GM12878 (cell line): ENCODE results near the gene KIAA1328. TPM values are rescaled to one million over a fixed set of nuclear protein-coding genes. Genes with fewer than 3 reads are reported as not detected.

Experiments used
- GATAD2B ChIP-seq: fragments of 450-650 bp; conservative IDR thresholded peaks from 2 replicates; pipeline ENCODE4 v1.6.1; 2017; ENCODE audit warnings: low read depth, mild to moderate bottlenecking, moderate library complexity
- IKZF2 ChIP-seq, 2 experiments: fragments of 450-650 bp; IDR thresholded peaks; 2 replicates each; pipeline ENCODE4 v1.6.1; 2017; ENCODE audit warnings: mild to moderate bottlenecking in 2 of 2, moderate library complexity in 2 of 2
- MXI1 ChIP-seq: fragments of 150-350 bp; IDR thresholded peaks from 2 replicates; pipeline ENCODE4 v1.6.1; 2011; ENCODE audit warnings: low read depth, mild to moderate bottlenecking, inconsistent platforms, low read length, improper control_type of control experiment
- NKRF ChIP-seq: fragments of 450-650 bp; conservative IDR thresholded peaks from 2 replicates; pipeline ENCODE4 v1.6.1; 2017; ENCODE audit warnings: mild to moderate bottlenecking, moderate library complexity
- PAX8 ChIP-seq: fragments of 450-650 bp; IDR thresholded peaks from 2 replicates; pipeline ENCODE4 v1.6.1; 2017; ENCODE audit warnings: mild to moderate bottlenecking, moderate library complexity
- RAD51 ChIP-seq: fragments of 450-650 bp; IDR thresholded peaks from 2 replicates; pipeline ENCODE4 v1.6.1; 2016; ENCODE audit warnings: moderate library complexity, mild to moderate bottlenecking, inconsistent platforms
- SKIL ChIP-seq: fragments of 450-650 bp; IDR thresholded peaks from 2 replicates; pipeline ENCODE4 v1.6.1; 2017; ENCODE audit warnings: mild to moderate bottlenecking, low read depth, inconsistent platforms; ENCODE audit not compliant: poor library complexity, severe bottlenecking
- polyA plus RNA-seq, 11 experiments: library from polyadenylated mRNA; depleted of rRNA in 4 of 11; unstranded in 6 of 11; stranded (reverse) in 5 of 11; fragments of >200 nt; fragmentation: Nextera tagmentation in 4 of 11; fragmentation: Illumina TruSeq in 1 of 11; extraction: Ambion mirVana in 4 of 11; extraction: Trizol in 1 of 11; gene quantifications; 1 replicate in 1 of 11; 2 replicates in 10 of 11; pipeline versions ENCODE4 v1.2.1 to v1.2.3, GENCODE V29; 2011 to 2016; ENCODE audit warnings: inconsistent platforms in 2 of 11, missing spikeins in 2 of 11, low read depth in 1 of 11
- total RNA-seq, 4 experiments: library from RNA; depleted of rRNA in 3 of 4; stranded (reverse); fragments of >200 nt in 3 of 4; fragmentation: Illumina TruSeq in 1 of 4; extraction: Trizol in 1 of 4; gene quantifications; 2 replicates each; pipeline versions ENCODE4 v1.2.1 to v1.2.3, GENCODE V29; 2013 to 2021
- TF ChIP-seq, protein P1 (sequence below), 3 experiments: IDR thresholded peaks in 2 of 3; conservative IDR thresholded peaks in 1 of 3; 2 replicates each; pipeline ENCODE4 v1.5.1; 2011; ENCODE audit warnings: low read depth in 3 of 3, low read length in 3 of 3, mild to moderate bottlenecking in 3 of 3, control low read depth in 2 of 3, moderate library complexity in 2 of 3, inconsistent platforms in 1 of 3, mixed read lengths in 1 of 3; ENCODE audit not compliant: control insufficient read depth in 2 of 3, insufficient read depth in 1 of 3; ENCODE audit errors: extremely low read depth in 1 of 3
- TF ChIP-seq, protein P2 (sequence below): IDR thresholded peaks from 2 replicates; pipeline ENCODE4 v1.6.1; 2012; ENCODE audit warnings: improper control_type of control experiment, low read depth, low read length; ENCODE audit not compliant: insufficient replicate concordance
- TF ChIP-seq, protein P3 (sequence below): fragments of 450-650 bp; IDR thresholded peaks from 2 replicates; pipeline ENCODE4 v1.6.1; 2017; ENCODE audit warnings: low read depth, mild to moderate bottlenecking, moderate library complexity
- TF ChIP-seq, protein P4 (sequence below): fragments of 450-650 bp; IDR thresholded peaks from 2 replicates; pipeline ENCODE4 v1.6.1; 2017; ENCODE audit warnings: mild to moderate bottlenecking, moderate library complexity

KIAA1328 gene
- total and polyA plus RNA-seq, 10 of the 15 experiments (the other 5 are each of a cell fraction or from before 2014, with no cell fraction given): 3.1 to 7.1 (median 4.6) TPM

DNA sequence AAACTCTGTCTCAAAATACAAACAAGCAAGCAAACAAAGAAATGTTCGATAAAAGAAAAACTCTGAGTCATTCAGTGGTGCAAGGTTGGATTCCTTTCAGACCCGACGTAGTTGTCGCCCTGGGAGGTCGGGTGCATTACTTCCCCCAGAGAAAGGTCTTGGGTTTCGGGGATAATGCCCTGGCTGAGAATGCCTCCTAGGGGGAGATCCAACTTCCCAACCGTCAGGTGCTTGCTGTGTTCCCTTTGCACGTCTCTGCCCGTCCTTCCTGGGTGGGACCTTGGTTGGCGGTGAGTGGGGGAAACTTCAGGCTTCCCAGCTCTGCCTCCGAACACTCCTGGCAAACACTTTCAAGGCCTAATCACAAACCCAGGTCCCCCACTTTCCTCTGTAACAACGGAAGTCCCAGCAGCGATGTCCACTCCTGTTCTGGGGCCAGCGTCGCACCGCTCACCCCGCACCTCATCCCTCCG, 734 bp upstream of the KIAA1328 start (continued):
- TF ChIP-seq, protein P1, sequence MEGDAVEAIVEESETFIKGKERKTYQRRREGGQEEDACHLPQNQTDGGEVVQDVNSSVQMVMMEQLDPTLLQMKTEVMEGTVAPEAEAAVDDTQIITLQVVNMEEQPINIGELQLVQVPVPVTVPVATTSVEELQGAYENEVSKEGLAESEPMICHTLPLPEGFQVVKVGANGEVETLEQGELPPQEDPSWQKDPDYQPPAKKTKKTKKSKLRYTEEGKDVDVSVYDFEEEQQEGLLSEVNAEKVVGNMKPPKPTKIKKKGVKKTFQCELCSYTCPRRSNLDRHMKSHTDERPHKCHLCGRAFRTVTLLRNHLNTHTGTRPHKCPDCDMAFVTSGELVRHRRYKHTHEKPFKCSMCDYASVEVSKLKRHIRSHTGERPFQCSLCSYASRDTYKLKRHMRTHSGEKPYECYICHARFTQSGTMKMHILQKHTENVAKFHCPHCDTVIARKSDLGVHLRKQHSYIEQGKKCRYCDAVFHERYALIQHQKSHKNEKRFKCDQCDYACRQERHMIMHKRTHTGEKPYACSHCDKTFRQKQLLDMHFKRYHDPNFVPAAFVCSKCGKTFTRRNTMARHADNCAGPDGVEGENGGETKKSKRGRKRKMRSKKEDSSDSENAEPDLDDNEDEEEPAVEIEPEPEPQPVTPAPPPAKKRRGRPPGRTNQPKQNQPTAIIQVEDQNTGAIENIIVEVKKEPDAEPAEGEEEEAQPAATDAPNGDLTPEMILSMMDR (IDR thresholded peaks at IDR 0.05 in 2 of 3, conservative IDR thresholded peaks at IDR 0.05 in 1 of 3; ENCODE audit: control insufficient read depth in 2 of 3, extremely low read depth in 1 of 3, insufficient read depth in 1 of 3, low read depth in 3 of 3, low read length in 3 of 3): no peak
- TF ChIP-seq MXI1: no peak
- TF ChIP-seq, protein P2, sequence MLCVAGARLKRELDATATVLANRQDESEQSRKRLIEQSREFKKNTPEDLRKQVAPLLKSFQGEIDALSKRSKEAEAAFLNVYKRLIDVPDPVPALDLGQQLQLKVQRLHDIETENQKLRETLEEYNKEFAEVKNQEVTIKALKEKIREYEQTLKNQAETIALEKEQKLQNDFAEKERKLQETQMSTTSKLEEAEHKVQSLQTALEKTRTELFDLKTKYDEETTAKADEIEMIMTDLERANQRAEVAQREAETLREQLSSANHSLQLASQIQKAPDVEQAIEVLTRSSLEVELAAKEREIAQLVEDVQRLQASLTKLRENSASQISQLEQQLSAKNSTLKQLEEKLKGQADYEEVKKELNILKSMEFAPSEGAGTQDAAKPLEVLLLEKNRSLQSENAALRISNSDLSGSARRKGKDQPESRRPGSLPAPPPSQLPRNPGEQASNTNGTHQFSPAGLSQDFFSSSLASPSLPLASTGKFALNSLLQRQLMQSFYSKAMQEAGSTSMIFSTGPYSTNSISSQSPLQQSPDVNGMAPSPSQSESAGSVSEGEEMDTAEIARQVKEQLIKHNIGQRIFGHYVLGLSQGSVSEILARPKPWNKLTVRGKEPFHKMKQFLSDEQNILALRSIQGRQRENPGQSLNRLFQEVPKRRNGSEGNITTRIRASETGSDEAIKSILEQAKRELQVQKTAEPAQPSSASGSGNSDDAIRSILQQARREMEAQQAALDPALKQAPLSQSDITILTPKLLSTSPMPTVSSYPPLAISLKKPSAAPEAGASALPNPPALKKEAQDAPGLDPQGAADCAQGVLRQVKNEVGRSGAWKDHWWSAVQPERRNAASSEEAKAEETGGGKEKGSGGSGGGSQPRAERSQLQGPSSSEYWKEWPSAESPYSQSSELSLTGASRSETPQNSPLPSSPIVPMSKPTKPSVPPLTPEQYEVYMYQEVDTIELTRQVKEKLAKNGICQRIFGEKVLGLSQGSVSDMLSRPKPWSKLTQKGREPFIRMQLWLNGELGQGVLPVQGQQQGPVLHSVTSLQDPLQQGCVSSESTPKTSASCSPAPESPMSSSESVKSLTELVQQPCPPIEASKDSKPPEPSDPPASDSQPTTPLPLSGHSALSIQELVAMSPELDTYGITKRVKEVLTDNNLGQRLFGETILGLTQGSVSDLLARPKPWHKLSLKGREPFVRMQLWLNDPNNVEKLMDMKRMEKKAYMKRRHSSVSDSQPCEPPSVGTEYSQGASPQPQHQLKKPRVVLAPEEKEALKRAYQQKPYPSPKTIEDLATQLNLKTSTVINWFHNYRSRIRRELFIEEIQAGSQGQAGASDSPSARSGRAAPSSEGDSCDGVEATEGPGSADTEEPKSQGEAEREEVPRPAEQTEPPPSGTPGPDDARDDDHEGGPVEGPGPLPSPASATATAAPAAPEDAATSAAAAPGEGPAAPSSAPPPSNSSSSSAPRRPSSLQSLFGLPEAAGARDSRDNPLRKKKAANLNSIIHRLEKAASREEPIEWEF: no peak
- TF ChIP-seq IKZF2 (IDR thresholded peaks at IDR 0.05): peak; percentile 10 to 26; a peak in 1 of 4 replicates
- TF ChIP-seq, protein P3, sequence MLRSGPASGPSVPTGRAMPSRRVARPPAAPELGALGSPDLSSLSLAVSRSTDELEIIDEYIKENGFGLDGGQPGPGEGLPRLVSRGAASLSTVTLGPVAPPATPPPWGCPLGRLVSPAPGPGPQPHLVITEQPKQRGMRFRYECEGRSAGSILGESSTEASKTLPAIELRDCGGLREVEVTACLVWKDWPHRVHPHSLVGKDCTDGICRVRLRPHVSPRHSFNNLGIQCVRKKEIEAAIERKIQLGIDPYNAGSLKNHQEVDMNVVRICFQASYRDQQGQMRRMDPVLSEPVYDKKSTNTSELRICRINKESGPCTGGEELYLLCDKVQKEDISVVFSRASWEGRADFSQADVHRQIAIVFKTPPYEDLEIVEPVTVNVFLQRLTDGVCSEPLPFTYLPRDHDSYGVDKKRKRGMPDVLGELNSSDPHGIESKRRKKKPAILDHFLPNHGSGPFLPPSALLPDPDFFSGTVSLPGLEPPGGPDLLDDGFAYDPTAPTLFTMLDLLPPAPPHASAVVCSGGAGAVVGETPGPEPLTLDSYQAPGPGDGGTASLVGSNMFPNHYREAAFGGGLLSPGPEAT: peak; percentile 20; the same call in 1 of the 2 replicates
- peak; percentile 42; the same call in 1 of the 2 replicates for TF ChIP-seq NKRF
- TF ChIP-seq PAX8: no peak
- no peak for TF ChIP-seq GATAD2B
- TF ChIP-seq SKIL: no peak
- TF ChIP-seq RAD51: no peak
- TF ChIP-seq, protein P4, sequence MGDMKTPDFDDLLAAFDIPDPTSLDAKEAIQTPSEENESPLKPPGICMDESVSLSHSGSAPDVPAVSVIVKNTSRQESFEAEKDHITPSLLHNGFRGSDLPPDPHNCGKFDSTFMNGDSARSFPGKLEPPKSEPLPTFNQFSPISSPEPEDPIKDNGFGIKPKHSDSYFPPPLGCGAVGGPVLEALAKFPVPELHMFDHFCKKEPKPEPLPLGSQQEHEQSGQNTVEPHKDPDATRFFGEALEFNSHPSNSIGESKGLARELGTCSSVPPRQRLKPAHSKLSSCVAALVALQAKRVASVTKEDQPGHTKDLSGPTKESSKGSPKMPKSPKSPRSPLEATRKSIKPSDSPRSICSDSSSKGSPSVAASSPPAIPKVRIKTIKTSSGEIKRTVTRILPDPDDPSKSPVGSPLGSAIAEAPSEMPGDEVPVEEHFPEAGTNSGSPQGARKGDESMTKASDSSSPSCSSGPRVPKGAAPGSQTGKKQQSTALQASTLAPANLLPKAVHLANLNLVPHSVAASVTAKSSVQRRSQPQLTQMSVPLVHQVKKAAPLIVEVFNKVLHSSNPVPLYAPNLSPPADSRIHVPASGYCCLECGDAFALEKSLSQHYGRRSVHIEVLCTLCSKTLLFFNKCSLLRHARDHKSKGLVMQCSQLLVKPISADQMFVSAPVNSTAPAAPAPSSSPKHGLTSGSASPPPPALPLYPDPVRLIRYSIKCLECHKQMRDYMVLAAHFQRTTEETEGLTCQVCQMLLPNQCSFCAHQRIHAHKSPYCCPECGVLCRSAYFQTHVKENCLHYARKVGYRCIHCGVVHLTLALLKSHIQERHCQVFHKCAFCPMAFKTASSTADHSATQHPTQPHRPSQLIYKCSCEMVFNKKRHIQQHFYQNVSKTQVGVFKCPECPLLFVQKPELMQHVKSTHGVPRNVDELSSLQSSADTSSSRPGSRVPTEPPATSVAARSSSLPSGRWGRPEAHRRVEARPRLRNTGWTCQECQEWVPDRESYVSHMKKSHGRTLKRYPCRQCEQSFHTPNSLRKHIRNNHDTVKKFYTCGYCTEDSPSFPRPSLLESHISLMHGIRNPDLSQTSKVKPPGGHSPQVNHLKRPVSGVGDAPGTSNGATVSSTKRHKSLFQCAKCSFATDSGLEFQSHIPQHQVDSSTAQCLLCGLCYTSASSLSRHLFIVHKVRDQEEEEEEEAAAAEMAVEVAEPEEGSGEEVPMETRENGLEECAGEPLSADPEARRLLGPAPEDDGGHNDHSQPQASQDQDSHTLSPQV: no peak
